HG03108 (cell line): ENCODE results near the gene SMKR1.
"Not testable (repeated sequence)": the region's sequence is repeated elsewhere in the genome, so short reads cannot be mapped to it uniquely, and the experiment has no call there.

Experiments used
- ATAC-seq: cut with Tn5 transposase; IDR thresholded peaks from one replicate; pipeline ENCODE4 v1.9.1; 2021; ENCODE audit warnings: moderate library complexity; ENCODE audit not compliant: unreplicated experiment

The SMKR1 gene

DNA sequence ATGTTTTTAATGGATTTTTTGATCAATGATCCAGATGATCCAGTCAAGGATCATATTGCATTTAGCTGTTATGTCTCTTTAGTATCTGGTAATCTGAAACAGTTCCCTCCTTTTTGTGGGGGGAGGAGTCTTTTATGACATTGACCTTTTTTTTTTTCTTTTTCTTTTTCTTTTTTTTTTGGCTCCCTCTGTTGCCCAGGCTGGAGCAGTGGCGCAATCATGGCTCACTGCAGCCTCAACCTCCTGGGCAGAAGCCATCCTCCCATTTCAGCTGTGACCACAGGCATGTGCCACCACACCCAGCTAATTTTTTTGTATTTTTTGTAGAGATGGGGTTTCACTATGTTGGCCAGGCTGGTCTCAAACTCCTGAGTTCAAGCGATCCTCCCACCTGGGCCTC is 22.1 kb downstream of the SMKR1 start:
- not testable (repeated sequence) for ATAC-seq

DNA sequence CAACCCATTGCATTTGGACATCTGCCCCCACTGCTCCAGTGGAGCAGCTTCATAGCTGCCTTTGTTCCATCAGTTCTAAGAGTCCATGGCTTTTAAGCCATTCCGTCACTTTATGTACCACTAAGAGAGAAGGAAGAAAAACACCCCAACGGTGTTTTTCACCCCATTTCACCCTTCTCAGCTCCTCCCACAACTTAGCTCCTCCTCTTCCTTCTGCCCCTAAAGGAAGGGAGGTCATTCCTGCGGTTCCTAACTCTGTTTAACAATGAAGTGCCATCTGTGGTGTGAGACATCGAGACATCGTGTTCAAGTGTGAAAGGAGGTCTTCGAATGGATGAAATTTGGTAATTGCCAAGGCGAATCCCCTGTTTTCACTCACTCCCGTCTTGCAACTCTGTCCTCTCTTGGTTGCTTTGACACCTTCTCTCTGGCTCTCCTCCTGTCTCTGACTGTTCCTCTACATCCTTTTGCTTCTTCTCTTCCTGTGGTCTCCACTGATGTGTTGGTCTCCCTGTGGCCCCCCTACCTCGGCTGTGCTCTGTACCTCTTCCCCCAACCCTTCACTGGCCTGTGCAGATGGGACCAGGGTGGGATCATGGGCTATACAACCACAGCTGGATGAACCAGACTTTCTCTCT is 23.0 kb downstream of the SMKR1 start:
- no peak for ATAC-seq

DNA sequence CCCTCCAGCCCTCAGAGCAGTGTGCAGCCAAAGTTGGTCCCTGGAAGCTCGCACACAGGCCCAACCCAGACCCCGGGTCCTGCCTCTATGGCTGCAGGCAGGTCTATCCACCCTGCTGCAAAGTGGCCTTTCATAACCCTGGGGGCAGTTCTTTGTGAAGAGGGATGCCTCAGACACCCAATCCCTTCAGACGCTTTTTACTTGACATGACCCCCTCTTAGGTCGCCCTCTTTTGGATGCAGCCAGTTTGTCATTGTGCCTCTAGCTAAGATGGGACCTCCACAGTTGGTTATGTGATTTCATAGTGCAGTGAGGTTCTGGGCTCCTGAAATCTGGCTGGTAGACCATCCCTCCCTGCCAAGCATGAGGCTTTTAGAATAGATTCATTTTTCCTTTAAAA is 27.3 kb downstream of the SMKR1 start:
- ATAC-seq, result no peak

DNA sequence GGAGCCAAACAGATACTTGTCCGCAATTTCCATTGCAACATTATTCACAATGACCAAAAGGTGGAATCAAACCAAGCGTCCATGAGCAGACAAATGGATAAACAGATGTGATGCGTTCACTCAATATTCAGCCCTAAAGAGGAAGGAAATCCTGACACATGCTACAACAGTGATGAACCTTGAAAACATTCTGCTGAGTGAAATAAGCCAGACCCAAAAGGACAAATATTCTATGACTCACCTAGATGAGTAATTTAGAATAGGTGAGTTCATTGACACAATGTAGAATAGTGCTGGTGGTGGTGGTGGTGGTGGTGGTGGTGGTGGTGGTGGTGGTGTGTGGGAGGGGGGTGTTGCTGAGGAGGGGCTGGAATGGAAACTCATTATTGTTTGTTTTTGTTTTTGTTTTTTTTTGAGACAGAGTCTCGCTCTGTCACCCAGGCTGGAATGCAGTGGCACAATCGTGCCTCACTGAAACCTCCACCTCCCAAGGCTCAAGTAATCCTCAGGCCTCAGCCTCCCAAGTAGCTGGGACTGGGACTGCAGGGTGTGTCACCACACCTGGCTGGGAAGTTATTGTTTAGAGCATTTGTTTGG is 28.6 kb downstream of the SMKR1 start:
- no peak for ATAC-seq

DNA sequence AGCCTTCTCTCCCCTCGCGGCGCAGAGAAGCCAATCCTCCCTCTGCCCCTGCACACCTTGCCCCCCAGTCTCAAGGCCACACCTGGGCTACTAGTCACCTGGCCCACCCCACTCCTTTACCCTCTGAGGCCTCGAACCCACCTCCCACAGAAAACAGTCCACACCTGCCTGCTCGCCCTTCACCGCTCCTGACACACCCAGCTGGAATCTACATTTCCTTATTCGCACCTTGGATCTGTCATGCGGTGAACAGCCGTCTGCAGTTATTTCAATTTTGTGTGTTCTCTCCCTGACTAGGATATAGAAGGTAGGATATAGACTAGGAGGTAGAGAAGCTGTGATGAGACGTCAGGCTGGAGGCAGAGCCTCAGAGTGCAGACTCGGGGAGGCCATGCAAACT is 29.4 kb downstream of the SMKR1 start:
- ATAC-seq, result no peak

DNA sequence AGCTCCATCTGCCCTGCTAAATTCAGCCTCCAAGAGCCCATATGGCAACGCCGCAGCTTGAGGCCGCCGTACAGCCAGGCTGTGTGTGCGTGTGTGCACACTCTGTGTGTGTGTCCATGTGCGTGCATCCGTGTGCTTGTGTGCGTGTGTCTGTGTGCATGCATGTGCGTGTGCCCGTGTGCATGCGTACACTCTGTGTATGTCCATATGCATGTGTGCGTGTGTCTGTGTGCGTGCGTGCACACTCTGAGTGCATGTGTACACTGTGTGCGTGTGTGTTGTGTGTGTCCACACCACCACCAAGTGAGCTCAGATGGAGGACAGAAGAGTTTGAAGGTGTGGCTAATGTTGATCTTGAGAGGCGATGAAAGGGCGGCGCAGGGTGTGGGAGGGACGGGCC is 30.0 kb downstream of the SMKR1 start:
- no peak for ATAC-seq

DNA sequence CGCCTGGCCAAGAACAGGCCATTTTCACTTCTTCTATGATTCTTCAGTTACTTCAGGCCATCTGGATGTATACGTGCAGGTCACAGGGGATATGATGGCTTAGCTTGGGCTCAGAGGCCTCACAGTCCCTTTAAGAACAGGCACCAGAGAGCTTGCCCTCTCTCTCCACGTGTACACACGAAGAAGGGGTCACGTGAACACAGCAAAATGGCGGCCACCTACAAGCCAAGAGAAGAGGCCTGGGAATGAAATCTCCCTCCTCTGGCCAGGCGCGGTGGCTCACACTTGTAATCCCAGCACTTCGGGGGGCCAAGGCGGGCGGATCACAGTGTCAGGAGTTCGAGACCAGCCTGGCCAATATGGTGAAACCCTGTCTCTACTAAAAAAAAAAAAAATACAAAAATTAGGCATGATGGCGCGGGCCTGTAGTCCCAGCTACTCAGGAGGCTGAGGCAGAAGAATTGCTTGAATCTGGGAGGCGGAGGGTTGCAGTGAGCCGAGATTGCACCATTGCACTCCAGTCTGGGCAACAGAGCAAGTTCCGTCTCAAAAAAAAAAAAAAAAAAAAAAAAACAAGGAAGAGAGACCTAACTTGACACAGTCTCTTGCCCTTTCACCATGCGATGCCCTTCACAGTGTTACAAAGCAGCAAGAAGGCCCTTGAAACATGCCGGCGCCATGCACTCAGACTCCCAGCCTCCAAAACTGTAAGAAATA is 32.4 kb downstream of the SMKR1 start:
- ATAC-seq, result not testable (repeated sequence)

DNA sequence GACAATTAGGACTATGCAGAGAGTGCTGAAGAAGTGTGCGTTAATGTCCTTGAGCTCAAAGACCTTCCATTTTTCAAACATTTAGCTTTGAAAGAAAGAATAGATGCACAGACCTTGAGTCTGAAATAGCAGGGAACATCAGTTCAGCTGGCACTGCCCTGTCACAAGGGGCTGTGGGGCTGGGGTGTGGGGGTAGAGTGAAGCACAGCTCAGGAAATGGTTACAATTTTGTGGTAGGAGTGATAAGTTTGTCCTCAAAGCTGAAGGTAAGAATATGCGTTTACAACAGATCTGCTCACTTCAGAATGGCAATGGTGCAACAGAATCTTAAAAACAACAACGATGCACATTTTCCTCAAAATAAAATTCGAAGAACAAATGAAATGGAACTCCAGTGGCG is 33.6 kb downstream of the SMKR1 start:
- ATAC-seq, result no peak

DNA sequence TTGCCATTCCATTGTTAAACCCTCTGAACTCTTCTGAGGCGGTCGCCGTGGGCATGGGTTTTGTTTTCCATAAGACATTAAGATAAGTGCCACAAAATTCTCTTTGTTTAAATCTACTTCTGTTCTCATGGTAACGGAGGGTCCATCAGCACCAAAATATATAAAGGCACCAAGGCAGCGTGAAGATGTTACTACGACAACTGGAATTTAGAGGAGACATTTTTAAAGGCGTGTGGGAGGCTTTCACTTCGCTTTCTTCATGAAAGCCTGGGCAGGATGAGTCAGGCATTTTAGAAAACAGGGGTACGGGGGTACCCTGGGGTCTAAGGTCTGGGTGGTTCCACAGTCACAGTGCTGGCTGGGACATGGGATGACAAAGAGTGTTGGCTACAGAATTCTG is 34.0 kb downstream of the SMKR1 start:
- ATAC-seq, result no peak

DNA sequence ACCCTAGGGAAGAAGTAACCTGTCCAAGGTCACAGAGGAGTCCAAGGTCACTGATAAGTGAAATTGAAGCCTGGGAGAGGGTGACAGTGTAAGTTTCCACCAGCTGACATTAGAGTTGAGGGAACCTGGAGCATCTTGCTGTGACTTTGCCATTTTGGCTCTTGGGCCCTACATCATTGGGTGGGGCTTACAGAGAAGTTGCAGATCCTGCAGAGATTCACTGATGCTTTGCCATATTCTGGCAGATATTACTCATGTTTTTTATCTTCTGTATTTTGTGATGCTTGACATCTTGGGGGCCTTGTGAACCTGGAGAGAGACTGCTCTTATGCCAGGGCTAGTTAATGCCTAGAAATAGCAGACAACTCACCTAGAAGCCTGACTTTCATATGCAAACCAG is 36.5 kb downstream of the SMKR1 start:
- ATAC-seq, result no peak

DNA sequence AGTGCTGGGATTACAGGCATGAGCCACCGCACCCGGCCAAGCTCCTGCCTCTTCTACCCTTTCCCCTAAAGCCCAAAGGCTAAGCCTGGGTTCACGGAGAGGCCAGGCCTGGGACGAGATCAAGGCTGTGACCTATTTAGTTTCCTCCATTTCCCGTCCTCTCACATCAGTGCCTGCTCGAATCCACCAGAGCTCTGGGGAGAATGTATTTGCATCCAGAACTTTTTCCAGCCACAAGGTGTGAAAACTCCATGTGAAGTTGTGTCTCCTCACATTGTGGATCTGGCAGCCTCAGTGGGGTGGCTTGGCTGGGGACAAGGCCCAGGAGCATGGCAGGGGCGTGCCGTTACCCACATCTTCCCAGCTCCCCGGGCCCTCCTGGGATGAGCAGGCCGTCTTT is 38.0 kb downstream of the SMKR1 start:
- ATAC-seq, result no peak

DNA sequence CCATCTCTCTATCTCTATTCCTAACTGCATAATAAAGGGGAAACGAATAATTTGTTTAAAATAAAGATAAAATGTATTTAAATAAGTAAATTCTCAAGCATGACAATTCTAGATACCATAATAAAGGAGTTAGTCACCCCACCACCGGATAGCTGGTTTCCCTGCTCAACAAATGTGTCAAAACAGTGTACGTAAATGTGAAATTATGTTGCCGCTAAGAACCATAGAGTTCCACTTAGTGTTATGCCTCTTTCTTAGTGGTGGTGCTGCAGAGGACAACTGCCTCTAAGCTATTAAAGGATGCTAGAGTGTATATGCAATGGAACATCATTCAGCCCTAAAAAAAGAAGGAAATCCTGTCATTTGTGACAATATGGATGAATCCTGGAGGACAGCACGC is 42.4 kb downstream of the SMKR1 start:
- ATAC-seq, result no peak

DNA sequence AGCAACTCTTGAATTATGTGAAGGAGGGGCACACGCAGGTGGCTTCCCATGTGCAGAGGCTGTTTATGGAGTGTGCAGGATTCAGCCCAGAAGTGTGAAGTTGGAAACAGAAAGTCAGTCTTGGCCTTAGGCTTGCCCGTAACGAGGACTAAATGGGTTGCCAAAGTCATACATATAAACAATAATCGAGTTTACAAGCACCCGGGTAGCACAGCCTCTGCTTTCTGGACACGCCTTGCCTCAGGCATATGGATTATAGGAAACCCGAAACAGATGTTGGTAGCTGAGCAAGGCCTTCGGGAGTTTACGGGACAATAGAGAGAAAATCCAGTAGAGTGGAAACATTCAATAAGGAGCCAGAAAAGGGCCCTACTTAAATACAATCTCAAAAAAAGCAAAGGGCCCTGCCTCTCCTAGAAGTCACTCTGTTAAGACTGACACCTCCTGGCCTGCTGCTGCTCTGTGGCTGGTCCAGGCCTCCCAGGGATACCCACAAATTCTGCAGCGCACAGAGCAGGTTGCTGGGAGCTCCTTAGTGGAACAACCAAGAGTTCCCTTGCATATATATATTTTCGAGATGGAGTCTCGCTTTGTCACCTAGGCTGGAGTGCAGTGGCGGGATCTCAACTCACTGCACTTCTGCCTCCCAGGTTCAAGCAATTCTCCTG is 48.5 kb downstream of the SMKR1 start:
- ATAC-seq, result no peak

DNA sequence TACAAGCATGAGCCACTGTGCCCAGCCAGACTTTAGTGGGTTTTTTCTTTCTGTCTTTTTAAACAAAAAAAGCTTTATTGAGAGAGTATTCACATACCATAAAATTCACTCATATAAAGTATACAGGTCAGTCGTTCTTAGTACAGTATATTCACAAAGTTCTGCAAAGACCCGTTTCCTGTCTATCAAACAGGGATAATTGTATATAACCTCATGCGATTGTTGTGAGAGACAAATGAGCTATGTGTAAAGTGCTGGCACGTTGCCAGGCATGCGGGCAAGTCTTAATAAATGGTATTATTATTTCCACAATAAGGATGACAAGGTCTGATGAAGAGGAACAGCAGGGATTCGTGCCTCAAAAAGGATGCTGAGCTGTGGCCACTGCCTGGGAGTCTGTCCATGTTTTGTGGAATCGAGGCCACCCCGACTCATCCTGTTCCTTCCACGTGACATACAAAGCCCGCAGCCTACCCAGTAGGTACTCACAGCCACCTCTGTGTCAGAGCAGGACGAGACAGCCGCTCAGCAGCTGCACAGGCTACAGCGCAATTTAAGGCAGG is 51.6 kb downstream of the SMKR1 start:
- no peak for ATAC-seq

DNA sequence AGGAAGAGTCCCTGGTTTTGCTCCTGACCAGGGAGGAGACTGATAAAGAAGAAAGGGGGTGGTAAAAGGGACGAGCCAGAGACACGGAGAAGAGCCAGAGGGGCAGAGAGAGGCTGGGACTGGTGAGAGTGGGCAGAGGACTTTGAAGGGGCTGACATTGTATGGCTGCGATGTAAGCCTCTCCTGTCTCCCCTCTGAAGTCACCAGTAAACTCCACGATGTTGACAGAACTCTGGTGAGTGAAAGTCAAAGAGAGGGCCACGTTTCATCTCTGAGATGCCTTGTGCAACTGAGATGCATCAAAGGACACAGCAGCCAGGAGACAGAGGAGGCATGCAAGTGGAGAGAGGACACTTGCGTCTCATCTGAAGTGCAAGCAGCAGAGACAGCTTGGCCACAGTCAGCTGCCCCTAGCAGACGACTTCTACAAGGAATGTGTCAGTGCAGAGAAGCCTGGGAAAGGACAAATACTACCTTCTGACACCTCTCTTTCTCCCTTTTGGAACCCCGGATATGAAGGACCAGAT is 54.3 kb downstream of the SMKR1 start:
- no peak for ATAC-seq

DNA sequence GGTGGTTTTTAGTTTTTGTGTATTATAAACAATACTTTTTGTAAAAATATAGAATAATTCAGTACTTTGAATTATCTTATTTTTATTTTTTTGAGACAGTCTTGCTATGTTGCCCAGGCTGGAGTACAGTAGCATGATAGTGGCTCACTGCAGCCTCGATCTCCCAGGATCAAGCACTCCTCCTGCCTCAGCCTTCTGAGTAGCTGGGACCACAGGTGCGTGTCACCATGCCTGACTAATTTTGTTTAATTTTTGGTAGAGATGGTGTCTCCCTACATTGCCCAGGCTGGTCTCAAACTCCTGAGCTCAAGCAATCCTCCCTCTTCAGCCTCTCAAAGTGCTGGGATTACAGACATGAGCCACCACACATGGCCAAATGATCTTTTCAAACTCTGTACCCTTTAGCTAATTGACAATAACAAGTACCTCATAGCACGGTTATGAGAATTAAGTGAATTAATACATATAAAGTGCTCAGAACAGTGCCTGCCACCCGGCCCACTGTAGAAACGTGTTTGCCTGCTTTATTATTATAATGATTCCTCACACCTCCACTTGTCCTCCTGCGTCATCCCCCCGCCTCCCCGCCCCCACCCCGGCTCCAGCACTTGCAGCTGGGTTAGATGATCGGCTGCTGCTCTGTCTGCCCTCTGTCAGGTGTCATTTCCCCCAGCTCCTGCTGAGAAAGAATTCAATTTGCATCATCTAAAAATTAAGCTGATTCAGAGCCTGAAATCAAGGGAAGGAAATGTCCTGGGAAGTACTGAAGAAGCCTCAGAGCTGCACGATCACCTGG is 55.6 kb downstream of the SMKR1 start:
- no peak for ATAC-seq

DNA sequence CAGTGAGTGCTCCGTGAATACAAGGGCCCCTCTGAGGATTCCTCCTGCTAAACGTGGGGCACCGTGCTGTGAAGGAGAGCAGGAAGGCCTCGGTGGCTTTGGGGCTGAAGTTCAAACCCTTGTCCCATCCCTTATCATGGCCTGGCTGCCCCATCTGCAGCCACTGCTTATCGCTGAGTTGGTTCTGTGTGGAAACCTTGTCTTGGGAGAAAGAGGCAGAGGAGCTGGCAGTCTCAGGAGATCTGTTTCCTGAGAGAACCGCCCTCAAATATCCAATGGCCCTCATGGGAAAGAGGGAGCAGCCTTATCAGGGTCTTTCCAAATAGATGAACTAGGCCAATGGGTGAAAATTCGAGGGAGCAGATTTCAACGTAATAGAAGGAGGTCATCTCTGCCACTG is 57.2 kb downstream of the SMKR1 start:
- ATAC-seq, result no peak

DNA sequence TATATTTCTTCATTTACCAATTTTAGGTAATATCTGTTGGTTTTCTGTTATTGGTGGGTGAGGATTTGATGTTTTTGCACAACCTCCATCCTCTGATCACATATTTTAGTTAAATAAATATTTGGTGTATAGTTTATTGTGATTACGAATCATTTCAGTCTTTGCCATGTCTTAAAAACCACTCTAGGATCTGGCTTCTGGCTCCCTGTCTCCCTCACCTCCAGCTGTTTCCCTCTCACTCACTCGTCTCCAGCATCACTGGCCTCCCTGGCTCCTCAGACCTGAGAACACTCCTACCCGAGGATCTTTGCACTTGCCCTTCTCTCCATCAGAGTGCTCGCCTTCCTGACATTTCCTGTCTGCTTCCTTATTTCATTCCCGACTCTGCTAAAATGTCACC is 58.5 kb downstream of the SMKR1 start:
- no peak for ATAC-seq

DNA sequence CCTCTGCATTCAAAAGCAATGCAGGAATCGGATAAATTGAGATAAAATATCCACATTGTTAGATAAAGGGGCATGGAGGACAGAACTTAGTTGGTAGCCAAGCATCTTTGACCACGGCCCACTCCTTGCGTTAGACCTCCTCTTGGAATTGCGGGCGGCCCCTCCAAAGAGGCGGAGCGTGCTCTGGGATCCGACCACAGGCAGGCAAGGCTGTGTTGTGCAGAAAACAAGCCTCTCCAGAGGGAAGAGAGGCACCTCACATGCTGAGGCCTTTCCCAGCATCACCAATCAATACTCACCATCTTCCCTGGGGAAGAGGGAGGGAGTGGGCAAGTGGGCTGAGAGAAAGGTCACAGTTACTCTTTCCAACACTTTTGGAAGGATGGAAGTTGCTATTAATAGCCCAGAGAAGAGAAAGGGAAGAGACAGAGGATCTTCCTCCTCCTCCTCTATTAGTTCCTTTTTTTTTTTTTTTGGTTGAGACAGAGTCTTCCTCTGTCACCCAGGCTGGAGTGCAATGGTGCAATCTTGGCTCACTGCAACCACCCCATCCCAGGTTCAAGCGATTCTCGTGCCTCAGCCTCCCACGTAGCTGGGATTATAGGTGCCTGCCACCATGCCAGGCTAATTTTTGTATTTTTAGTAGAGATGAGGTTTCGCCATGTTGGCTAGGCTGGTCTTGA is 59.5 kb downstream of the SMKR1 start:
- ATAC-seq, result no peak
